NCI-H187 (cell line): Measurements from ENCODE around the gene DAO.

ENCODE experiments used
- DNase-seq, 2 experiments: peaks; one replicate each; lab custom pipeline; 2025; lab: John Stamatoyannopoulos, UW

Gene DAO

DNA sequence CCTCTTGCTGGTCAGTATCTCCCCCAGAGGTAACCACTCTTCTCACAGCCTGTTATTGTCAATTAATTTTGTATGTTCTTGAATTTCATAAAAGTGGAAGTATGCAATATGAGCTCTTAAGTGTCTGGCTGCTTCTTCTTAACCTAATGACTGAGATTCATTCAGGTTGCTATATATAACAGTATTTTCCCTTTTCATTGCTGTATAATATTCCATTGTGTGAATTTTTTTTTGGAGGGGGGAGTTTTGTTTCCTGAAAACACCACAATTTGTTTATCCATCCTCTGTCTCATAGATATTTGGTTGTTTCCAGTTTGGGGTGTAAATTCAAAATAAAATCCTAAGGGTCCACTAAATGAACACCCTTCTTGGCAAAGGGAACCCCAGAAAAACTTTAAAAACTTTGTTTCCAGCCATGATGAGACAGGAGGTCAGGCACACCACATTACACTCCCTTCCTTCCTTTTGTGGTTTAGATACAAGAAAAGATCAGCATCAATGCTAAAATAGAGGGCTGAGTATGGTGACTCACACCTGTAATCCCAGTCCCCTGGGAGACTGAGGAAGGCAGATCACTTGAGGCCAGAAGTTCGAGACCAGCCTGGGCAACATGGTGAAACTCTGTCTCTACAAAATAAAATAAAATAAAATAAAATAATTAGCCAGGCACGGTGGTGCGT is 4.1 kb upstream of the DAO start:
- no peak for DNase-seq

DNA sequence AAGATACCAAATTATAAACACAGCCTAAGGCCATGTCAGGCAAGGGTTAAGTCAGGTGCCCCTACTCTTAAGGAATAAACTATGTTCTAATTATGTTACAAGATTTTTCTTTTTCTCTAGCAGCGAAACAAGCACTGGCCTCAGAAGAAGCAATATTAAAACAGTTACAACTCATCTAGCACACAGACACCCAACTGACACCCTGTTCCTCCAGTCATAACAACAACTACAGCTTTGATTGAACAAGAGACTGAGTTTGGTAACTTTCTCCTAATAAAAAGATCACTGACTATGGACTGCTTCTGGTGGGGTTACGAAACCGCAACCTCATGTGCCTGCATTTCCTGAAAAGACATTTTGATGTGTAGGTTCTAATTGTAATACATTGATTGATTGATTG is 3.3 kb upstream of the DAO start:
- DNase-seq = no peak

DNA sequence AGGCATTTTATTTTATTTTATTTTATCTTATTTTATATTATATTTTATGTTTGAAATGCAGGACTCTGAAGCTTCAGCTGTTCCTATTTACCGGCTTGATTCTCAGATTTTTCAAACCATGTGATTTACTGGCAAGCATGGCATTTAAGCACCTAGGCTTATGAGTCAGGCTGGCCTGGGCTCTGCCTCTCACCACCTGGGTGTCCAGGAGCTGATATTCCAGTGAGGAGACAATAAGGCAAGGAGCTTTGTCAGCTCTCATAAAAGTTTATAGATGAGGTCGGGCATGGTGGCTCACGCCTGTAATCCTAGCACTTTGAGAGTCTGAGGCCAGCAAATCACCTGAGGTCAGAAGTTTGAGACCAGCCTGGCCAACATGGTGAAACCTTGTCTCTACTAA is 2.1 kb downstream of the DAO start:
- DNase-seq = no peak

DNA sequence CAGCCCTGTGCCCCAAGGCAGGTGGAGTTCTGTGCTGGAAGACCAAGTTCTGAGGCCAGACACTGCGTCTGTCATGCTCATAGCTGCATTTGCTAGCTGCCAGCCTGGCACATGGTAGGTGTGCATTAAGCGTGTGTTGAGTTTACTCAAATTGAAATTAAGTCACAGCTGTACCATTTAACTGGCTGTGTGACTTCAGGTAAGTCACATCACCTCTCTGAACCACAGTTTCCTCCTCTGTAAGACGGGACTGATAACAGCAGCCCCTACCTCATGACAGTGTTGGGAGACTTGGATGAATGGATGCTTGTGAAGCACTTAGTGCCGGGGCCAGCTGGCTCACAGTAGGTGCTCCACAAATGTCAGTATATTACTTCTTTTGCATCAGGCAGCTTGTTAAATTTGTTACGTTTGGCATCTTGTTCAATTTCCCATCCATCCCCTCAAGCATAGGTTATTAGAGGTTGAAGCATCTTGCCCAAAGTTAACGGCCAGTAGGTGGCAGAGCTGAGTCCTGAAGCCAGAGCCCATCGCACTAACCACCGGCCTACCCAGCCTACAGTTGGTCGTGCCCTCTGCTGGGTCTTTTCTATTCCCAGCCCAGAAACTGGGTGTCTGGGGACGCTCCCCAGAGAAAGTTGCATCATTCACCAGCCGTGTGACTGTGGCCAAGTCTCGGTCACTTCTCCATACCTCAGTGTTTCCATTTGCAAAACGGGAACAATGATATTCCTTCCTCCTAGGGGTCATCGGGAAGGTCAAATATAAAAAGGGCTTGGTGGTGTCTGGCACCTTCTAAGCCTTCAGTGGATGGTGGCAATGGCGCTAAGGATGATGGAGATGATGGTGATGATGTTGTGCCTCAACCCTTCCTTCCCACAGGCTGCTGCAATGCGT is 4.5 kb downstream of the DAO start:
- DNase-seq = peak in 1 of 2 experiments; percentile 14

DNA sequence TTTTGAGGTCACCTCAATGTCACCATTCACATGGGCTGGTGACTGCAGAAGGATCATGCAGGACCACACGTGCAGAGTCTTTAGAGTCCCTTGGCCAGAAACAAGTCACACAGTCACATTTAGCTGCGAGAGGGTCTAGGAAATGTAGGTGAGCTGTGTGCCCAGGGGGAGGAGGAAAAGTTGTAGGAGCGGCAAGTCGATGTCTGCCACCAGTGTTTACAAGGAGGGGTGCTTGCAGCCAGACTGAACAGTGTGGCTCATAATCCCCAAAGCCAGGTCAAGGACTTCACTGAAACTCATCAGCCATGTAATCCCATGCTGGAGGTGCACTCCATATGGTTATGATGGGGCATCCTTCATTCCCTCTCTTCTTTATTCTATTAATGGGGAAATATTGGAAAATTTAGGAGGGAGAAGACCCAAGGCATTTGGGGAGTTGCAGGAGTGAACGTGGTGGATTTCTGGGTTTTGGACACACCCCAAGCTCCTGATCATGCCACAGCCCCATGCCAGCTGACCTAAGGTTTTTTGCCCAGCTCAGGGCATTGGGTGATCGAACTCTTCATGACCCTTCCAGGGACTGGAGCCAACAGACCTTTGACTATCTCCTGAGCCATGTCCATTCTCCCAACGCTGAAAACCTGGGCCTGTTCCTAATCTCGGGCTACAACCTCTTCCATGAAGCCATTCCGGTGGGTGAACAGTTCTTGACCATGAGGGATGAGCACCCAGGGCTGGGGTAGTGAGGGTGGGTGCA is 7.2 kb downstream of the DAO start:
- no peak for DNase-seq

DNA sequence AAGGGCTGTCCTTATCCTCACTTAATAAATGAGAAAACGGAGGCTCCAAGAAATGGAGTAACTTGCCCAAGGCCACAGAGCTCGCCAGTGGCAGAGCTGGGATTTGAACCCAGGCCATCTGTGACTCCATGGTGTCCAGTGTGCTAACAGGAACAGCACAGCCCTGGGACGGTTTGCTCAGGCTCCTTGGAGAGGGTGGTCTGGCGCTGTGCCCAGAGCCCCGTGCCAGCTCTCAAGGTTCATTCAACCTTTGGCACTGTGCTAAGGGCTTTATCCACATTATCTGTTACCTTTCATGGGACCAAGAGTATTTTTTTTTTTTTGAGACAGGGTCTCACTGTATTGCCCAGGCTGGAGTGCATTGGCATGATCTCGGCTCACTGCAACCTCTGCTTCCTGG is 8.1 kb downstream of the DAO start:
- no peak for DNase-seq

DNA sequence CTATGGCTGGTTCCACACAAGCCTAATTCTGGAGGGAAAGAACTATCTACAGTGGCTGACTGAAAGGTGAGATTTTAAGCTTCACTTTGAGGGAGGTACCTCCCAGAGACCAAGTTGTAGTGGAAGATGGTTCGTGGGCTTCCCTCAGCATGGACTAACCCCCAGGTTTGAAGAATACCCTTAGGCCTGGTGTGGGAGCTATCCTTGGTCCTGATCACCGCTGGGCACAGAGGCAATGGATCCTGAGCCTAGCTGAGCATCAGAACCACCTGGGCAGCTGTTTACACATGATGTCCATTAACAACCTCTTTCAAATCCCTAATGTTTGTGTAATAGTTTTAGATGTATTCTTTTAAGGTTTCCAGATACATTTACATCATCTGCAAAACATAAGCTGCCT is 10.3 kb downstream of the DAO start:
- no peak for DNase-seq

DNA sequence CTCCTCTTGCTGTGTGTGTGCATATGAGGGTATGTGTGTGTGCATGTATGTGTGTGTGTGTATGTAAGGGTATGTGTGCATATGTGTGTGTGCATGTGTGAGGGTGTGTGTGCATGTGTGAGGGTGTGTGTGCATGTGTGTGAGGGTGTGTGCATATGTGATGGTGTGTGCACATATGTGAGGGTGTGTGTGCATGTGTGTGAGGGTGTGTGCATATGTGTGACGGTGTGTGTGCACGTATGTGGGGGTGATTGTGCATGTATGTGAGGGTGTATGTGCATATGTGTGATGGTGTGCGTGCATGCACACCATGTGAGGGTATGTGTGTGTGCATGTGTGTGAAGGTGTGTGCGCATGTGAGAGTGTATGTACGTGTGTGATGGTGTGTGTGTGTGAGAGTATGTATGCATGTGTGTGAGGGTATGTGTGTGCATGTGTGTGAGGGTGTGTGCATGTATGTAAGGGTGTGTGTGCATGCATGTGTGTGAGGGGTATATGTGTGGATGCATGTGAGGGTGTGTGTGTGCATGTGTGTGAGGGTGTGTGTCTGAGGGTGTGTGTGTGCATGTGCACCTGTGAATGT is 15.4 kb downstream of the DAO start:
- DNase-seq = no peak

DNA sequence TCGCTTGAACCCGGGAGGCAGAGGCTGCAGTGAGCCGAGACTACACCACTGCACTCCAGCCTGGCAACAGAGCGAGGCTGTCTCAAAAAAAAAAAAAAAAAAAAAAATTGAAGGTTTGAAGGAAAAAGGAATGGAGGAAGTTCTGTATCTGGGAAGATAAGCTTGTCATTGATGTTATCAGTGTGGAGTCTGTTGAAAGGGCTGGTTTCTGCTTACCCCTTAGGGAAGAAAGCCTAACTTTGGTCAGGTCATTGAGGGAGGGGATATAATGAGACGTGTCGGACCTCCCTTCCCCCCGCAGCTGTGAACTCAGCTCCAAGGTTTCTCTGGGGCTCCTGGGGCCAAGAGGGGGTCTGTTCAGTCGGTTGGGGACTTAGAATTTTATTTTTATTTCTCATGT is 16.4 kb downstream of the DAO start:
- DNase-seq = no peak

DNA sequence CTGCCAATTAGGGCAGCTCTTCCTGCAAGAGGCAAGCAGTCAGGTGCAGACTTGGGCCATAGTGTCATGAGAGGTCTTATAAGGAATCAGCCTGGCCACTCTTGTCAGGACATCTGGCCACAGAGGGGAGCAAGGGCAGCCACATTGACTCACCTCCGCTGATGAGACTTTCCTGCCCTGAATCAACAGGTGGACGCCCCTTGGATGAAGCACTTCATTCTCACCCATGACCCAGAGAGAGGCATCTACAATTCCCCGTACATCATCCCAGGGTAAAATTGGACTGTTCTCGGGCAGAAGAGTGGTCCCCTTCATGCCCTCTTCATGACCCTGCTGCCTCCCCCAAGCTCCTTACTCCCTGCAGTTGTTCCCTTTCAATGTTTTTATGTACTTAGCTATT is 16.9 kb downstream of the DAO start:
- no peak for DNase-seq

DNA sequence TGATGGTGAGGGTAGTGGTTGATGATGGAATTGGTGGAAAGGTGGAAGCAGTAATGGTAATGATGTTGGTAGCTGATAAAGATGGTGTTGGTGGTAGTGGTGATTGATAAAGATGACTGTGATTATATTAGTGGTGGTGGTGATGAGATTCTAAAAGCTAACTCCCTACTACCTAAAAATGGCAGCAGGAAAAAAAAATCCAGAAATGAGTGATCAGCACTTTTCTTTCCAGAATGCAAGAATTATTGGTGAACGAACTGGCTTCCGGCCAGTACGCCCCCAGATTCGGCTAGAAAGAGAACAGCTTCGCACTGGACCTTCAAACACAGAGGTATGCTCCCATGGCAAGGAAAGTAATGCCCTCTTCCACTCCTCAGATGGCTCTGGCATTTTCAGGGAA is 19.3 kb downstream of the DAO start:
- DNase-seq = no peak

DNA sequence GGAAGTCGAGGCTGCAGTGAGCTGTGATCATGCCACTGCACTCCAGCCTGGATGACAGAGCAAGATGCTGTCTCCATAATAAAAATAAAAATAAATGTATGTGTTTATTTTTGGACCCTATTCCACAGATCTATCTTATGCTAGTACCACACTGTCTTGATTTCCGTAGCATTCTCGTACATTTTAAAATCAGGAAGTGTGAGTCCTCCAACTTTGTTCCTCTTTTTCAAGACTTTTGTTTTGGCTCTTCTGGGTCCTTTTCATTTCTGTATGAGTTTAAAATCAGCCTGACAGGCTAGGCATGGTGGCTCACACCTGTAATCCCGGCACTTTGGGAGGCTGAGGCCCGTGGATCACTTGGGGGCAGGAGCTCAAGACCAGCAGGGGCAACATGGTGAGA is 25.8 kb downstream of the DAO start:
- no peak for DNase-seq

DNA sequence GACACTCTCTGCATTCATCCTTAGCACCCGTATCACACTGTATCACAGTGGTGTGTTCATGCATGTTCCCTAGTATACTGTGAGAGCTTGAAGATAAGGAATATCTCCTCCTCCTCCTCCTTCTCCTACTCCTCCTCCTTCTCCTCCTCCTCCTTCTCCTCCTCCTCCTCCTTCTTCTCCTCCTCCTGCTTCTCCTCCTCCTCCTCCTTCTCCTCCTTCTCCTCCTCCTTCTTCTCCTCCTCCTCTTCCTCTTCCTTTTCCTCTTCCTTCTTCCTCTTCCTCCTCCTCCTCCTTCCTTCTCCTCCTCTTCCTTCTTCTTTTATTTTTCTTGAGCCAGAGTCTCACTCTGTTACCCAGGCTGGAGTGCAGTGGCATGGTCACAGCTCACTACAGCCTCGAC is 27.1 kb downstream of the DAO start:
- no peak for DNase-seq

DNA sequence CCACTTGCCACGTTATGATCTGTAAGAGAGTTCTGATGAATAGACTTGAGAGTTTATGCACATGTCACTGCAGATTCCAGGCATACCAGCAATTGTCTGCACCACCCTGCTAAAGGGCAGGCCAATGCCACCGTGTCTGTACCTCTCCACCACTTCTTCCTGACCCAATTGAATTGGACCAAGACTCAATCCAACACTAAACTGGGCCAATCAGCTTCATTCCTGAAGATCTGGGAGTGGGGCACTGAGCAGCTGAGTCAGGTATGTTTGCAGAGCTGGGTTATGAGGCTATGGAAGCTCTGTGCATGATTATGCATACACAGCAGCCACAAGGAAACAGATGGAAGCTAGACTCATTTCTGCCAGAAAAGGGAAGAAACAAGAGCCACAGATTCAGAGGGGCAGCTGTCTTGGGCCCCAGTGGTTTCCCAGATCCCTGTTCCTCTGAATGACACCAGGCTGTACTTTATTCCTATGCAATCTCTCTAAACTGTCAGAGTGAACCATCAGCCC is 28.0 kb downstream of the DAO start:
- no peak for DNase-seq

DNA sequence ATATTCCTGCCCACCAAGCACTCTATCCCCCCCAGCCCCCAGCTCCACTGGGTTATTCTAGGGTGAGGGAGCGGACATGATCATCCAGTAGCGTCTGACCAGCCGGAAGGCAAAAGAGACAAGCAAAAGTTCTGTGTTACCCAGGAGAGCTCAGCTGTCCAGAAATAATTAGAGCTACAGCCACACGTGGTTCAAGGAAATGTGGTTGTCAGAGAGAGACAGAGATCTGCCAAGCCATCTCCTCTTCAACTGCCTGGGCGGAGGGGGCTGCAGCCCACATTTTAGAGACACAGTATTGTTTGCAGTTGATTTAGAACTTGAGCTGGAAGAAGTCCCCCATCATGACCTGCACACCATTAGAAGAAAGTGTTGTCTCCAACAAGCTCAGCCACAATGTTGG is 30.4 kb downstream of the DAO start:
- DNase-seq = no peak

DNA sequence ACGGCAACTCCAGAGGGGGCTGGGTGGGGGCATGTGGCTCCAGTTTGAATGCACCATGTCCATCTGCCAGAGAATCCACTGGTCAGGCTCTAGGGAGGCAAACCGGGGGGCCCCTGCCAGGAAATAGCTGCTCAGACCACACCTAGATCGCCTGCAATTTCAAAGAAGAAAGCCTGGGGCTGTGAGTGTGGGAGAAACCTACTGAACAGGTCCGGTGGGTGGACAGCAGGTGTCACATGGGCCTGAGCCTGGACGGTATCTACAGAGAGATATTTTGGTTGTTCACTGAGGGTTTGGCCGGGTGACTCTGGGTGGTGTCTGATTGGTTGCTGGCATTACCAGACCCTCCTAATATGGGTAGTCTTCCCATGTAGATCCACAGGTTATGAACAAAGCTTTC is 32.0 kb downstream of the DAO start:
- no peak for DNase-seq

DNA sequence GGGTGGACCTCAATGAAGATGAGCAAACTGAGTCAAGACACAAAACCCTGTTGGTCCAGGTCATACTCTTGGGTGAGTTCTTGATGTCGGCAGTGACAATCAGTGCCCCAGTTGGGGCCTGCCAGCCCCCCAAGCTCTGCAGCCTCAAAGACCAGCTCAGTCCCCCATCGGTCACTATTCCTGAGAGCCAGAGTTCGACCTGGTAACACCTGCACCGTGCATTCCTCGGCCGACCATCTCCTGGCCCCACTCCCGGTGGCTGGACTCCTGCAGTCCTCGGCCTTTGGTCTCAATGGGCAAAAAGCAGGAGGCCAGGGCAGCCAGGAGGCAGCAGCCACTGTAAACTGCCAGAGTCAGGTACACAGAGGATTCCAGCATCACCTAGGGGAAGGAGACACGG is 32.5 kb downstream of the DAO start:
- DNase-seq = no peak

DNA sequence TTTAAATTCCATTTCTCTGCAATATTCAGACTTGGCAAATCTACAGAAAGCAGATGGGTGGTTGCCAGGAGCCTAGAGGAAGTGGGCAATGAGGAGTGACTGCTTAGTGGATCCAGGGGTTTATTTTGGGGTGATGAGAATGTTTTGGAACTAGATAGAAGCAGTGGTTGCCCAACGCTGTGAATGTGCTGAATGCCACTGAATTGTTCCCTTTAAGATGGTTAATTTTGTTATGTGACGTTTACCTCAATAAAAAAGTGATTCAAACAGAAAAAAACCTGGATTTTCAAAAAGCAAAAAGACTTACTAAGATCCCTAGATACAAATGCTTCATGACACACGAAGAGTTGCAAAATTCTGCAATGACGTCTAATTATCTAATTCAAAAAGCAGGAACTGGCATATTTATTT is 34.2 kb downstream of the DAO start:
- DNase-seq = no peak

DNA sequence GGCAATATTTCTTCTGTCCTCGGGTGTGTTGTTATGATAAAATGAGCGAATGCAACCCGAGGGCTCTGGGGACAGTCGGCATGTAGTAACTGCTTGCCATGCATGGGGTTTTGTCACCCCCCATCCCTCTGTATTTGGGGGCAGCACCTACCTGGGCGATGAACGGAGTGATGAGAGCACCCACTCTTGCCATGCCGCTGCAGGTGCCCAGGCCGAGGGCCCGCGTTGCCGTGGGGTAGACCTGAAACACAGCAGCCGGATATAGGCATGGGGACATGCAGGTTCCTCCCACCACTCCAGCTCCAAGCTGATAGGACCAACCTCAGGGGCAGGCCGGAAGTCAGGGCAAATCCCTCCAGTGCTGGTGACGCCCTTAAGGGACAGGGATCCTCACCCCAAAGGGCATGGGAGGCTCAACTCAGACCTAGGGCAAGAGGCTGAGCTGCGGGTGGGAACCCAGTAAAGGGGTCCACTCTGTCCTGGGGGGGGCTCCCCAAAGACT is 35.8 kb downstream of the DAO start:
- no peak for DNase-seq

DNA sequence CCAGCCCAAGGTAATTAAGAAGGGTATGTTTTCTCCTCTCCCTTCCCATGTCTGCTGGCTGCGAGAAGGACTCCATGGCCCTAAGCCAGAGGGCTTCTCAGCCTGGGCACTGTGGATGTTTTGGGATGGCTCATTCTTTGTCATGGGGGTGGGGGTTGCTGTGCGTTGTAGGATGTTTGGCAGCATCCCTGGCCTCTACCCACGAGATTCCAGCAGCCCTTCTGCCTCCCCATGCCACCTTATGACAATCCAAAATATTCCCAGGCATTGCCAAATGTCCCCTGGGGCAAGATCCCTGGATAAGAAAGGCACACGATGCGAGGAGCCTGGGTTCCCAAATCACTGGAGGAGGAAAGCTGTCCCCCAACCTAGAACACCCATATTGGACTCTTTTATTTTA is 36.4 kb downstream of the DAO start:
- no peak for DNase-seq

DNA sequence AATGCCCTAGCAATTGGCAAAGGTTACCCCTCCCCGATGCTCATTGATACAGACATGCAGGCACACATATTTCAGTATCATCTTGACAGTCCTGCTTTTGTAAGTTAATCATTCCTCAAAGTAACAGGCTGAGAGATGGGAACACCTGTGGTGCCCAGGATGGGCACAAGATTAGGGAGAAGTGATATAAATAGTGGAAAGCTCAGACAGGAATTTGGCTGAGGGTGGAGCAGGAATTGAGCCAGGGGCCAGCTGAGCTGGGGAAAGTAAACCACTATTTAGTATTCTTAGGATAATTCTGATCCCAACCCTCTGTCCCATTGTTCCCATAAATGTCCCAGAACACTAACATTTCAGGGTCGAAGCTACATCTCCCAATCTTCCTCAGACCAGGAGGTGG is 38.3 kb downstream of the DAO start:
- DNase-seq = no peak

DNA sequence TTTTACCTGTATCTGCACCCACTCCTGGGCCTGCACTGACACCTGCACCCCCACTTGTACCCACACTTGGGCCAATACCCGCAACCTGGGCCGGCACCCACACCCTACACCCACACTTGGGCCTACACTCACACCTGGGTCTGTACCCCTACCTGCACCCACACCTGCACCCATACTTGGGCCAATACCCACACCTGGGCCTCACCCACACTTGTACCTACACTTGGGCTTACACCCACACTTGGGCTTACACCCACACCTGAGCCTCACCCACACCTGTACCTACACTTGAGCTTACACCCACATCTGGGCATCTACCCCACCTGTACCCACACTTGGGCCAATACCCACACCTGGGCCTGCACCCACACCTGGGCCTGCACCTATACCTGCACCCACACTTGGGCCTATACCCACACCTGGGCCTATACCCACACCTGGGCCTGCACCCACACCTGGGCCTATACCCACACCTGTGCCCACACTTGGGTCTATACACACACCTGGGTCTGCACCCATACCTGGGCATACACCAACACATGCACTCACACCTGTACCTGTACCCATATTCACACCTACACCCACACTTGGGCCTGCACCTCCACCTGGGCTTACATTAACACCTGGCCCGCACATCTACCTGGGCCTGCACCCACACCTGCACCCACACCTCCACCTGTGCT is 39.2 kb downstream of the DAO start:
- DNase-seq = no peak
